Measurements from ENCODE around the gene PRRT2.
"Not testable (repeated sequence)": the region's sequence is repeated elsewhere in the genome, so short reads cannot be mapped to it uniquely, and the experiment has no call there.

Gene PRRT2

DNA sequence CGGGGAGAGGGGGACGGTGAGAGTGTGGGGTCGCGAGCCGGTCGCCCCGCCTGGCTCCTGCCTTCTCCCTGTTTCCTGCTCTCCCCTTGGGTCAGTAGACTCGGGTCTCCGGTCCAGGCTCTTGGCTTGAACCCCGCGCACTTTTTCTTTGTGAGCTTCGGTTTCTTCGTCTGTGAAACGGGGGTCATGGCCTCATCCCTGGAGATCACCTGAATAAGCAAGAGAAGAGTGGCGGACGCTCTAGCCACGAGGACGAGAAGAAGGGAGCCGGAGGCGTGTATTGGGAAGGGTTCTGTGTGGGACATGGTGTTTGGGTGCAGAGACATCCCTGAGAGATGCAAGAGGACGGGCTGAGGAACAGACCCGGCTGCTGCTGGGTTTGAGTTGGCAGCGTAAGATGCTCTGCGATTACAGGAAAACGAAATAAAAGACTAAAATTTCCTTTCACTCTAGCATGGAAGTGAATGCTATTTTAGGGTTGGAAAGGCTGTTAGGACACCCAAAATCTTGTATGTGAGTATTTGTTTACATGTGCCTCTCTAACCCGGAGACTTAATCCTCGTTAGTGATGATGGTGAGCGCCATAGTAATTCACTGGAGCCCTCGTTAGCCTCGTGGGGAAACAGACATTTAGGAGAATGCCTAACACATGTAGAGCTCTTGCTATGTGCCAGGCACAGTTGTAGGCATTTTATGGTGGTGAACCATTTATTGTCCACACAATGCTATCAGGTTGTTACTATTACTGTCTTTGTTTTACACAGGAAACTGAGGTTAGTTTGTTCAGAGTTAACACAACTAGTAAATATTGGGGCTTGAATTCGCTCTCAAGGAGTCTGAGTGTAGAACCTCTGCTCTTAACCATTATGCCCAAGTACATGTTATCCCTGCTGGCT is 20.8 kb upstream of the PRRT2 start:
- no peak for DNase-seq (ENCODE audit: low read depth)

DNA sequence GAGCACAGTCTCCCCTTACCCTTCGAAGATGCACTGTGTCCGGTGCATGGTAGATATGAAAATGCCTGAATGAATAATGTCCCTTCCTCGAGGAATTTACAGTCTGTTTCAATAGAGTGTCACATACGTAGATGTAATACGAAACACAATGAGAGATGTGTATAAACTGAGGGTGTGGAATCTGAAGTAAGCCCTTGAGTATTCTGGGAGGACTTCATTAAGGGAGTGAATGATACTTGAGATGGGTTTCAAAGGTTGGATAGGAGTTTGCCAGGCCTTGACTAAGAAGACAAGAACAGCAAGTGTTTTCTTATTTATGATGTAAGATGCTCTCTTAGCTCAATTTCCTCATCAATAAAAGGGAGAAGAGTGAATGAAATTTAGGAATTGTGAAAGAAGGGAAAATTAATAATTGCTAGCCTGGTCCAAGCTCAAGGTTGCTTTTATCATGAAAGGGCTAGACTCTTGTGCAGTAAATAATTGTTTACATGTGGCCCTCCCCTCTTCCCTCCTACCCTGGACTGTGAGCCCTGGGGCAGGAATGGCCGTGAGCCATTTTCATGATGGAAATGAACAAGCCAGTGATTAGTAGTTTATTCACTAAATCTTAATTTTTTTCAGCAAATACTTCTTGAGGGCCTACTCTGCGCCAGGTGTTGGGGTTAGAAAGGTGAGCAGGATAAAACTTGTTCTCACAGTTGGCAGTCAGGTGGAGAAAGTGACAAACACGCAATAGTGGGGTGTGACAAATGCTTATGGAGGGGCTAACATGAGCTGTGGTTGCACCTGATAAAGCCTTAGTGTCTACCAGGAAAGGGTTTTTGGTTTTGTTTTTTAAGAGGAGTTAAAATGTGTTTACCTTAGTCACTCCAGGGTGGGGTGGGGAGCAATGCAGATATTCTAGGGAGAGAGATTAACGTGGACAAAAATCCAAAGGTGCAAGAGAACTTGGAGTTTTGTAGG is 19.9 kb upstream of the PRRT2 start:
- no peak for DNase-seq (ENCODE audit: low read depth)

DNA sequence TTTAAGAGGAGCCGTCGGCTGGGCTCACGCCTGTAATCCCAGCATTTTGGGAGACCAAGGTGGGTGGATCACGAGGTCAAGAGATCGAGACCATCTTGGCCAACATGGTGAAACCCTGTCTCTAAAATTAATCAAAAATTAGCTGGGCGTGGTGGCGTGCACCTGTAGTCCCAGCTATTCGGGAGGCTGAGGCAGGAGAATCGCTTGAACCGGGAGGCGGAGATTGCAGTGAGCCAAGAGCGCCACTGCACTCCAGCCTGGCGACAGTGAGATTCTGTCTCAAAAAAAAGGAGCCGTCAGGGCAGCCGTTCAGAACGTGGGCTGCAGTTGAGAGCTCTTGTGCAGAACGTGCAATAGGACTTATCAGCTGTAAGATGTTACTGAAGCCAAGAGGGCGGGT is 18.8 kb upstream of the PRRT2 start:
- not testable (repeated sequence) for DNase-seq (ENCODE audit: low read depth)

DNA sequence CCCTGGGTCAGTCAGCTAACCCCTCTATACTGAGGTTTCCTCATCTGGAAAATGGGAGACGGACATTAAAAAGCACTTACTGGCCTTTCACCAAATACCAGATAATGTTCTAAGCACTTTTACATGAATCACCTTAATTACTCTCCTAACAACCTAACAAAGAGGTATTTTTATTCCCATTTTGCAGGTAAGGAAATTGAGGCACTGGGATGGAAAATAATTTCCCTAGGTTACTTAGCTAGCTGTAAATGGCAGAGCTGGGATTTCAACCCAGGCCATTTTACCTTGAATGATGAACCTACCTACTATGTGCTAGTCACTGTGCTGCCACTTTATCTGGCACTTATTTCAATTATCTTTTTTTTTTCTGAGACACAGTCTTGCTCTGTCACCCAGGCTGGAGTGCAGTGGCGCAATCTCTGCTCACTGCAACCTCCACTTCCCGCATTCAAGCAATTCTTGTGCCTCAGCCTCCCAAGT is 17.7 kb upstream of the PRRT2 start:
- DNase-seq (ENCODE audit: low read depth), result no peak

DNA sequence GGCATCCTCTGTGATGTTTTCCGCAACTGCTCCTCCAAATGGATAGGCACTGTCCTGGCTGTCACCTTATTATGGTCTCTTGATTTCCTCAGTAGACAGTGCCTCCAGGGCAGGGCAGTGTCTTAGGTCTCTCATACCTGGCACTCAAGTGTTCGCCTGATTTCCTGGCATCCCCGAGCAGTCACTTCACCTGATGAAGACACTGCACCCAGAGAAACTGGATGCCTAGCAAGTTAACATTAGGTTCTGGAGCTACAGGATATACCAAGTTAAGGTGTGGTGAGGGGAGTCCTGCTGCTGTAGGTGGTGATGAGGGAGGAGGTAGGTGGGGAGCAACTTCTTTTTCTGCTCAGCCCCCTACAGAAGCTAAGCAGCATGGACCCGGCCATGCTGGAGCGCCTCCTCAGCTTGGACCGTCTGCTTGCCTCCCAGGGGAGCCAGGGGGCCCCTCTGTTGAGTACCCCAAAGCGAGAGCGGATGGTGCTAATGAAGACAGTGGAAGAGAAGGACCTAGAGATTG is 9.5 kb upstream of the PRRT2 start:
- no peak for DNase-seq (ENCODE audit: low read depth)

DNA sequence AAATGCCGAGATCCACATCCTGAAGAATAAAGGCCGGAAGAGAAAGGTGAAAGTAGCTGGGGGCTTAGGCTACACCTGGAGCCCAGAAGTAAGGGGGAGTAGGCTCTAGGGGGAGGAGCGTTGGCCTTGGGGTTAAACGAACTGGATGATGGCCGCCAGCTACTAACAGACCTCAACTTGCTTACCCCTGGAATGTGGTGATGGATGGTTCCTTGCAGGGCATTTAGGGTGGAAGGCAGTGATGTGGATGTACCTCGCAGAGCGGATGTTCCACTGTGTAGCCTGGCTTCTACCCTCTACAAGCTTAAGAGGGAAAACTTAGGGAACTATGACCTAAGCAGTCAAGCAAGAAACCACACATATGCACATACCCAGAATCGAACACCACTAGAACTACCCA is 8.0 kb upstream of the PRRT2 start:
- no peak for DNase-seq (ENCODE audit: low read depth)

DNA sequence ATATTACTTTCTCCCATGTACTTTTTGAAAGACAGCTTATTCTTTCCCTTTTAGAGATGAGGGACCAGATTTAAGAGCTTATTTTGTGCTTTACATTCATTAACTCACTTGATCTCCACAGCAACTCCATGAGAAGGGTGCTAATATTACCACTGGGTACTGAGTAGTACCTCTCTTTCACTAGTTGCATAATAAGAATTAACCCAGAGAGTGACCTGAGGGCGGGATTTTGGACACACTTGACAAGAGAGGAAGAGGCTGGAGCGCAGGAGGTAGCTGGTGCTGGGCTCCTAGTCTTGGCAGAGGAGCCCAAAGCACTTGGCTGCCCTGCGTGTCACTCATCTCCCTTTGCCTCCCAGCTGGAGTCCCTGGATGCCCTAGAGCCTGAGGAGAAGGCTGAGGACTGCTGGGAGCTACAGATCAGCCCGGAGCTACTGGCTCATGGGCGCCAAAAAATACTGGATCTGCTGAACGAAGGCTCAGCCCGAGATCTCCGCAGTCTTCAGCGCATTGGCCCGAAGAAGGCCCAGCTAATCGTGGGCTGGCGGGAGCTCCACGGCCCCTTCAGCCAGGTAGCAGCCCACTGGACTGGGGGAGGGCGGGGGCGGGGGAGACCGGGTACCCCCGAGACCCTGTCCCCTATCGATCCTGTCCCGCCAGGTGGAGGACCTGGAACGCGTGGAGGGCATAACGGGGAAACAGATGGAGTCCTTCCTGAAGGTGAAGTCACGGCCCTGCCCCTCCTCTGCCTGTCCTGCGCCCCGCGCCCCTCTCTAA is 7.3 kb upstream of the PRRT2 start:
- DNase-seq (ENCODE audit: low read depth), result no peak

DNA sequence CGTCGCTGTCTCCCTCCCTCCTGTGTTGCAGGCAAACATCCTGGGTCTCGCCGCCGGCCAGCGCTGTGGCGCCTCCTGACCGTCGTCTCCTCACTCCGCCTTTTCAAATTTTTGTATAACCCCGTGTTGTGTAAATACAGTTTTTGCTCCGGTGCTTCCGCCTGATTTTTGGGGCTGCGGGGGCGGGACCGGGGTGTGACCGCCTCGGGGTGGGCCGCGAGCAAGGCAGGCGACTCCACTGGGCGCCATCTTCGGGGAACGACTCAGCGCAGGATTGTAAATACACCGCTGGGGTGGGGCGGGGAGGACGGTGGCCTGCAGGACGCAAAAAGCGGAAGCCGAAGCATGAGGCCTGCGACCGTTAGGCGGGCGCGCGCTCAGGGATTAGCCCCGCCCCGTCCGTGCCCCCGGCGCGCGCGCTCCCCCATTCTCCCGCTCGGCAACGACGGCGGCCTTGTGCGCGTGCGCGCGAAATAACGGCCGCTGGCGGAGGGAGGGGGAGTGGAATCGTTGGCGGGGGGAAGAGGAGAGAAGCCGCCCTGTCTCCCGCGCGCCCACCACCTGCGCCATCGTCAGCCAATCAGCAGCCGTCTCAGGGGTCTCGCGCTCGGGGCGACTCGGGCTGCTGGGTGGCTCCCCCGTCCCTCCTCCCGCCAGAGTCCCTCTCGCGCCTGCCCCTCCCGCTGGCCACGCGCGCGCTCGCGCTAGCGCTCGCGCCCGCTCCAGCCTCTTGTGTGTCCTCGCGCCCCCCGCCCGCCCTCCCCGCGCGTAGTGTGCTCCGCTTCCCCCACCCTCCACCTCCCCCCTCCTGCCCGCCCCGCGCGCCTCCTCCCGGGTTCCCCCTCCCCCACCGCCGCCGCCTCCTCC is 6.5 kb upstream of the PRRT2 start:
- peak; percentile 95 for DNase-seq (ENCODE audit: low read depth)

DNA sequence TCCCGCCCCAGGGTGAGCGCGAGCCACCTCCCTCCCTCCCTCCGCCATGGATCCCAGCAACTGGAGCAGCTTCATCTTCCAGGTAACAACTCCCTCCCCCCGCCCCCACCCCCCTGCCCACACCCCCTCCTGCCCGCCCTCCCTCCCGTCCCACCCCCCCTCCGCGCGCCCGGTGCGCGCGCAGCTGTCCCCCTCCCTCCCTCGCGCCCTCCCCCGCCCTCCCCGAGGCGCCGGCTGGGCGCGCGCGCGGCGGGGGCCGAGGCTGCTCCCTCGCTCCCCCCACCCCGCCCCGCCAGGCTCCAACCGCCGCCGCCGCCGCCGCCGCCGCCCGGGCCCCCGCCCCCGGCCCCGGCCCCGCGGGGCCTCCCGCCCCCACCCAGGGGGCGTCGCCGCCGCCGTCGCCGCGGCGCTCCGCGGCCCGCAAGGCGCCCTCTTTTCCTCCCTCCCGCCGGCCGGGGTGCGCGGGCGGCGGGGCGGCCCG is 5.9 kb upstream of the PRRT2 start, which contains the start of gene MAZ:
Gene MAZ, plus strand, starts transcription at position 431 of the 481 bp plus-strand sequence. CDS start 173 bp downstream, outside the sequence.
- peak; percentile 66 for DNase-seq (ENCODE audit: low read depth)

DNA sequence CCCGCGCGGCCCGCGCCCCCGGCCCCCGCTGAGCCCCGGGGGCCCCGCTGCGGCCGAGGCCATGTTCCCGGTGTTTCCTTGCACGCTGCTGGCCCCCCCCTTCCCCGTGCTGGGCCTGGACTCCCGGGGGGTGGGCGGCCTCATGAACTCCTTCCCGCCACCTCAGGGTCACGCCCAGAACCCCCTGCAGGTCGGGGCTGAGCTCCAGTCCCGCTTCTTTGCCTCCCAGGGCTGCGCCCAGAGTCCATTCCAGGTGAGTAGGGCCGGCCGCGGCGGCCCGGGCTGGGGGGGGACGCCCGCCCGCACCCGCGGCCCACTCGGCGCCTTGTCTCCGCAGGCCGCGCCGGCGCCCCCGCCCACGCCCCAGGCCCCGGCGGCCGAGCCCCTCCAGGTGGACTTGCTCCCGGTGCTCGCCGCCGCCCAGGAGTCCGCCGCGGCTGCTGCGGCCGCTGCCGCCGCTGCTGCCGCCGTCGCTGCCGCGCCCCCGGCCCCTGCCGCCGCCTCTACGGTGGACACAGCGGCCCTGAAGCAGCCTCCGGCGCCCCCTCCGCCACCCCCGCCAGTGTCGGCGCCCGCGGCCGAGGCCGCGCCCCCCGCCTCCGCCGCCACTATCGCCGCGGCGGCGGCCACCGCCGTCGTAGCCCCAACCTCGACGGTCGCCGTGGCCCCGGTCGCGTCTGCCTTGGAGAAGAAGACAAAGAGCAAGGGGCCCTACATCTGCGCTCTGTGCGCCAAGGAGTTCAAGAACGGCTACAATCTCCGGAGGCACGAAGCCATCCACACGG is 5.2 kb upstream of the PRRT2 start:
- no peak for DNase-seq (ENCODE audit: low read depth)

DNA sequence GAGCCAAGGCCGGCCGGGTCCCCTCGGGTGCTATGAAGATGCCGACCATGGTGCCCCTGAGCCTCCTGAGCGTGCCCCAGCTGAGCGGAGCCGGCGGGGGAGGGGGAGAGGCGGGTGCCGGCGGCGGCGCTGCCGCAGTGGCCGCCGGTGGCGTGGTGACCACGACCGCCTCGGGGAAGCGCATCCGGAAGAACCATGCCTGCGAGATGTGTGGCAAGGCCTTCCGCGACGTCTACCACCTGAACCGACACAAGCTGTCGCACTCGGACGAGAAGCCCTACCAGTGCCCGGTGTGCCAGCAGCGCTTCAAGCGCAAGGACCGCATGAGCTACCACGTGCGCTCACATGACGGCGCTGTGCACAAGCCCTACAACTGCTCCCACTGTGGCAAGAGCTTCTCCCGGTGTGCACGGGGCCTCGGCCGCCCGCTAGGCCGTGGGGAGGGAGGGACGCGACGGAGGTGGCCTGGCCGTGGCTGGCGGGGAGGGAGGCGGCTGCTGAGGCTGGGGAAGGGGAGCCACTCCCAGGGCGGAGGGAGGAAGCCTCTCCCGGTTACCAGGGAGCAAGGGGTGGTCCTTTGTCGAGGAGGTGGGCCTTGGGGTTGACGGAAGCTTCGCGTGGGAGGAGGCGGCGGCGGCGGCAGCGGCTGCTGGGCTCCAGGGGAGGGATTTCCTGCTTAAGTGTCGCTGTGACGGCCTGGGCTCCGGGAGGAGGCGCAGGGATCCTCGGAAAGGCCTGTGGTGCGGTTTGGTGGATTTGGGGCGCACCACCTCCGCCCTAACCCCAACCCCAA is 4.4 kb upstream of the PRRT2 start:
- peak; percentile 83 for DNase-seq (ENCODE audit: low read depth)

DNA sequence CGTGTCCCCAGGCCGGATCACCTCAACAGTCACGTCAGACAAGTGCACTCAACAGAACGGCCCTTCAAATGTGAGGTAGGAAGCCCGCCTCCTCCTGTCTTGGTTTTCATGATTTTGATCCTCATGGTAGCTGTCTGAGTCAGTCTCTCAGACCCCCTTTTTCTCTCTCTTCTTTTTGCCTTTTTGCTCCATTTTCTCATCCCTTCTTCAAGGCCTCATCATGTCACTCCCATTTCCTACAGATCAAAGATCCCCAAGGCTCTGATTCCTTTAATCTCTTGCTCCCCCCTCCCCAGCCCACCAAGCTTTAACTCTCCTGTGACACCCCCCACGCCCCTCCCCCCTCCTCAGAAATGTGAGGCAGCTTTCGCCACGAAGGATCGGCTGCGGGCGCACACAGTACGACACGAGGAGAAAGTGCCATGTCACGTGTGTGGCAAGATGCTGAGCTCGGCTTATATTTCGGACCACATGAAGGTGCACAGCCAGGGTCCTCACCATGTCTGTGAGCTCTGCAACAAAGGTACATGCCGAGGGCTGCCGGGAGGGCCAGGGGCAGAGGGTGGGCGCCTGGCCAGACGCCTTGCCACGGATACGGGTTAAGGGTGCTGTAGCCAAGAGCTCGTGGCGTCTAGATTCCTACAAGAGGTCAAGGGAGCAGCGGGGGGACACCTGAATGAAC is 3.6 kb upstream of the PRRT2 start:
- no peak for DNase-seq (ENCODE audit: low read depth)

DNA sequence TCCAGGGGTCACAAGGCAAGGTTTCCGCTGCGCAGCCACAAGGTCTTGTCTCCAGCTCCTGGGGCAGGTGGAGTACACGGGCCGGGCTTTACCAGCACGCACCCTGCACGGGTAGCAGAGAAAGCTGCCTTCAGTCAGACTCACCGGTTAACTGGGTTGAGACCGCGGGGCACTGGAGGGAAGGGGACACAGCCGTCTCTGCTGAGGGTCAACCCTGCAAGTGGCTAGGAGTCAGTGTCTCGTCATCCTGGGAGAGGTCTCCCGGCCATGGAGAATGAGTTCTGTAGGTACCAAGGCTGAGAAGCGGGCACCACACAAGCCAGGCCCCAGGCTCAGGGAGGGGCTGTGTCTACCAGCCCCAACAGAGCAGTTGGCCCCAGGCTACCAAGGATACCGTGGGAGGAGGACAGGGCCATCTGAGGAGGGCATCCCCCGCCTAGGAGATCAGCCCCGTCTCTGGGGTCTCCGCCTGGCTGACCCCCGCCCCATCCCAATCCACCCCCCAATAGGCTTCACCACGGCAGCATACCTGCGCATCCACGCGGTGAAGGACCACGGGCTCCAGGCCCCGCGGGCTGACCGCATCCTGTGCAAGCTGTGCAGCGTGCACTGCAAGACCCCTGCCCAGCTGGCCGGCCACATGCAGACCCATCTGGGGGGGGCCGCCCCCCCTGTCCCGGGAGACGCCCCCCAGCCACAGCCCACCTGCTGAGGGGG is 2.8 kb upstream of the PRRT2 start:
- DNase-seq (ENCODE audit: low read depth), result no peak

DNA sequence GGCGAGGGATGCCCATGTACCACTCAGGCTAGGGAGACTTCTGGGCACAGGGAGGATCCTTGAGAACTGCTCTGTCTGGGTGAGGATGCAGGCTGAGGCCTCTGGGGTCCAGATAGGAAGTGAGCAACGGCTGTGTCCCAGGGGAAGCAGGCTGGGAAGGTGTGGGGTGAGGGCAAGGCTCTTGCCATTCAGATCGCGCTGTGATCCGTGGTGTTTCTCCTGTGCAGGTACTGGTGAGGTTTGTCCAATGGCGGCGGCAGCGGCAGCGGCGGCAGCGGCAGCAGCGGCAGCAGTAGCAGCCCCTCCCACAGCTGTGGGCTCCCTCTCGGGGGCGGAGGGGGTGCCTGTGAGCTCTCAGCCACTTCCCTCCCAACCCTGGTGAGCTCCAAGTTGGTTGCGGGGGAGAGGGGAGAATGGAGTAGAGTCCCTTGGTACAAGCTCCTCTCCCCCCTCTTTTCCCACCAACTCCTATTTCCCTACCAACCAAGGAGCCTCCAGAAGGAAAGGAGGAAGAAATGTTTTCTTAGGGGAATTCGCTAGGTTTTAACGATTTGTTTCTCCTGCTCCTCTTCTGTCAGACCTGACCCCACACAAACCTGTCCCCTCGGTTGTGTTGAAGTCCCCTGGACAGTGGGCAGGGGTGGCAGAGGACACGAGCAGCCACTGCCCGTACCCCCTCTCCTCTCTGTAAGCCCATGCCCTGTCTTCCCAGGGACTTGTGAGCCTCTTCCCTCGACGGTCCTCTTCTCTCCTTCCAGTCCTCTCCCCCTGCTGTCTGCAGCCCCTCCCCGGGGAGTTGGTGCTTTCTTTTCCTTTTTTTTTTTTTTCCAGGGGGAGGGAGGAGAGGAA is 1.9 kb upstream of the PRRT2 start:
- DNase-seq (ENCODE audit: low read depth), result no peak

DNA sequence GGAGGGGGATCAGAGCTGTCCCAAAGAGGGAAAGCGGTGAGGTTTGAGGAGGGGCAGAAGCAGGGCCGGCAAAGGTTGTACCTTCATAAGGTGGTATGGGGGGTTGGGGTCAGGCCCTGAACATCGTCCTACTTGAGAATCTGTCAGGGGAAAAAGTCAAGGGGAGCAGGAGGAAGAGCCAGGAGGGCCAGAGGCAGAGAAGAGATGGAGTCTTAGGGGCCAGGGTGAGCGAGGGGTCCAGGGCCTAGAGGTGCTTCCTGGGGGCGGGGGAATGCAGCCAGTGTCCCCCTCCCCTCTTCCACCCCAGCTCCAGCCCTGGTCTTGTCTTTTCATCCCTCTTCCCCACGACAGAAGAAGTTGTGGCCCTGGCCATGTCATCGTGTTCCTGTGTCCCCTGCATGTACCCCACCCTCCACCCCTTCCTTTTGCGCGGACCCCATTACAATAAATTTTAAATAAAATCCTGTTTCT is 1.3 kb upstream of the PRRT2 start:
- DNase-seq (ENCODE audit: low read depth), result no peak

DNA sequence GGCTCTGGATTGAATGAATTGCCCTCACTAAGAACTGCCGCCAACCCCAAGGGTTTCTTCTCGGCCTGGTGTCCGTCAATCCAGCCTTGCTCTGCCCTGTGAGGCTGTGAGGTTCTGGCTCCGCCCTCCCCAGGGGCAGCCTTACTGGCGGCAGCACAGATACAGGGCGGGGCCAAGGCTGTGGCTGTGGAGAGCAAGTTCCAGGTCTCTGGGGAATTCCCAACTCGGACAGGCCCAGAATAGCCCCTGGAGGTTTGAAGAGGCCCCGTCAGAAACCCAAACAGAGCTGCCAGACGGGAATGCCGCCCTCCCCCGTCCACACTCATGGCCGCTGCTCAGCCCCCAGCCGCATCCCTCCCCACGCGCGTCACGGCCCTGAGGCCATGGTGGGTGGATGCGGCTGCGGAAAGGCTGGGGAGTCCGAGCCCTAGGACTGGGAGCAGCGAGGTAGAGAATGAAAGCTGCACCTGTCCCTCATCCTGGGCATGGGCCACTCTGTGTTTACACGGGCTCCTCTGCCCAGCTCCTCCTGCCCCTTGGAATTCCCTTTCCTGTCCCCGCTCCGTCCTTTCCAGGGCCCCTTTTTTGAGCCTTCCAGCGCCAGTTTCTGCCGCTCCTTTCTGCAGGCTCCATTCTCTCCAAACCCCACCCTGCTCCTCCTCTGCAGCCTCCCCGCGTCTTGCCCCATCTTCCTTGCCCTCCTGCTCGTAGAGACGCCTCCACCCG is 660 bp upstream of the PRRT2 start:
- DNase-seq (ENCODE audit: low read depth), result peak; percentile 54

Measured in stimulated activated CD4-positive, alpha-beta T cell treated with anti-CD3 and anti-CD28 coated beads, Interleukin-2, amount 100 ng/mL, for 4 hours (primary cell).